Liver (tissue), 9 donors: ENCODE data around the gene RPL31. TPM values are rescaled to one million over a fixed set of nuclear protein-coding genes. Genes with fewer than 3 reads are reported as not detected.

Experiments used
- DNase-seq: peaks from one replicate; pipeline ENCODE4 v3.0.0-alpha.2; 2017; ENCODE audit warnings: low spot score
- H3K27ac ChIP-seq, 2 donors: one replicate each; pipeline ENCODE4 v1.7.0; 2013; ENCODE audit warnings: inconsistent platforms in 2 of 2, low read length in 2 of 2, control low read depth in 1 of 2, low read depth in 1 of 2, mild to moderate bottlenecking in 1 of 2
- H3K27me3 ChIP-seq, 4 donors: one replicate each; pipeline versions ENCODE4 v1.6.1 to v1.7.0; 2013; ENCODE audit warnings: low read length in 3 of 4, inconsistent platforms in 1 of 4, mild to moderate bottlenecking in 1 of 4, moderate library complexity in 1 of 4; ENCODE audit not compliant: control insufficient read depth in 4 of 4, insufficient read depth in 4 of 4
- H3K36me3 ChIP-seq, 4 donors: one replicate each; pipeline versions ENCODE4 v1.6.1 to v1.7.0; 2013; ENCODE audit warnings: low read length in 3 of 4, mild to moderate bottlenecking in 3 of 4, low read depth in 1 of 4, moderate library complexity in 1 of 4; ENCODE audit not compliant: control insufficient read depth in 4 of 4, insufficient read depth in 3 of 4
- H3K4me1 ChIP-seq, 4 donors: one replicate each; pipeline versions ENCODE4 v1.6.1 to v1.7.0; 2013; ENCODE audit warnings: low read length in 3 of 4, mild to moderate bottlenecking in 3 of 4, moderate library complexity in 1 of 4; ENCODE audit not compliant: control insufficient read depth in 4 of 4, insufficient read depth in 4 of 4
- H3K4me3 ChIP-seq, 3 donors: one replicate each; pipeline versions ENCODE4 v1.6.1 to v1.7.0; 2013; ENCODE audit warnings: low read length in 3 of 3, control low read depth in 1 of 3, low read depth in 1 of 3, mild to moderate bottlenecking in 1 of 3
- H3K9ac ChIP-seq, 2 donors: one replicate each; pipeline ENCODE4 v1.7.0; 2013; ENCODE audit warnings: low read length in 2 of 2, mild to moderate bottlenecking in 2 of 2, moderate library complexity in 2 of 2, control low read depth in 1 of 2, low read depth in 1 of 2
- H3K9me3 ChIP-seq, 4 donors: one replicate each; pipeline versions ENCODE4 v1.6.1 to v1.7.0; 2013; ENCODE audit warnings: low read length in 3 of 4; ENCODE audit not compliant: control insufficient read depth in 4 of 4
- ATF3 ChIP-seq: IDR thresholded peaks from 2 replicates; pipeline ENCODE4 v1.6.1; 2016; ENCODE audit warnings: antibody characterized with exemption
- CTCF ChIP-seq: fragments of 150-350 bp; IDR thresholded peaks from 2 replicates; pipeline ENCODE4 v1.5.1; 2017; ENCODE audit warnings: improper control_type of control experiment, low read depth, low read length; ENCODE audit not compliant: missing input control
- EGR1 ChIP-seq, 2 donors: IDR thresholded peaks; 2 replicates each; pipeline ENCODE4 v1.6.1; 2016 to 2018; ENCODE audit warnings: antibody characterized with exemption in 2 of 2, low read depth in 2 of 2
- FOXA1 ChIP-seq: IDR thresholded peaks from 2 replicates; pipeline ENCODE4 v1.6.1; 2016; ENCODE audit warnings: antibody characterized with exemption
- FOXA2 ChIP-seq: IDR thresholded peaks from 2 replicates; pipeline ENCODE4 v1.6.1; 2016; ENCODE audit warnings: antibody characterized with exemption
- GABPA ChIP-seq, 2 donors: IDR thresholded peaks in 1 of 2; conservative IDR thresholded peaks in 1 of 2; 2 replicates each; pipeline ENCODE4 v1.6.1; 2016; ENCODE audit warnings: antibody characterized with exemption in 2 of 2, mild to moderate bottlenecking in 1 of 2, moderate library complexity in 1 of 2
- HNF4A ChIP-seq, 2 donors: conservative IDR thresholded peaks; 2 replicates each; pipeline ENCODE4 v1.6.1; 2016; ENCODE audit warnings: antibody characterized with exemption in 2 of 2, mild to moderate bottlenecking in 2 of 2
- HNF4G ChIP-seq: IDR thresholded peaks from 2 replicates; pipeline ENCODE4 v1.6.1; 2016; ENCODE audit warnings: antibody characterized with exemption
- JUND ChIP-seq, 2 donors: IDR thresholded peaks; 2 replicates each; pipeline ENCODE4 v1.6.1; 2016; ENCODE audit warnings: antibody characterized with exemption in 2 of 2
- MAX ChIP-seq: IDR thresholded peaks from 2 replicates; pipeline ENCODE4 v1.6.1; 2016; ENCODE audit warnings: antibody characterized with exemption
- NR2F2 ChIP-seq: IDR thresholded peaks from 2 replicates; pipeline ENCODE4 v1.6.1; 2016; ENCODE audit warnings: antibody characterized with exemption
- RAD21 ChIP-seq, 2 donors: IDR thresholded peaks; 2 replicates each; pipeline ENCODE4 v1.6.1; 2016; ENCODE audit warnings: antibody characterized with exemption in 2 of 2, mild to moderate bottlenecking in 2 of 2
- REST ChIP-seq: IDR thresholded peaks from 2 replicates; pipeline ENCODE4 v1.6.1; 2016; ENCODE audit warnings: antibody characterized with exemption, mild to moderate bottlenecking
- RXRA ChIP-seq, 2 donors: IDR thresholded peaks; 2 replicates each; pipeline ENCODE4 v1.6.1; 2017 to 2018; ENCODE audit warnings: antibody characterized with exemption in 2 of 2, mild to moderate bottlenecking in 1 of 2
- SP1 ChIP-seq: IDR thresholded peaks from 2 replicates; pipeline ENCODE4 v1.6.1; 2018; ENCODE audit warnings: antibody characterized with exemption, mild to moderate bottlenecking
- TAF1 ChIP-seq: conservative IDR thresholded peaks from 2 replicates; pipeline ENCODE4 v1.6.1; 2016; ENCODE audit warnings: antibody characterized with exemption, mild to moderate bottlenecking
- YY1 ChIP-seq: IDR thresholded peaks from 2 replicates; pipeline ENCODE4 v1.6.1; 2016; ENCODE audit warnings: antibody characterized with exemption, mild to moderate bottlenecking
- ZBTB33 ChIP-seq: IDR thresholded peaks from 2 replicates; pipeline ENCODE4 v1.6.1; 2016; ENCODE audit warnings: antibody characterized with exemption
- WGBS: extraction: QIAGEN DNeasy Blood & Tissue Kit; methylation state at CpG from one replicate; pipeline ENCODE4 v1.1.7; 2013; 5-methylcytosine and 5-hydroxymethylcytosine counted together
- polyA plus RNA-seq, 2 donors: library from polyadenylated mRNA; stranded (reverse) in 1 of 2; unstranded in 1 of 2; fragments of 200-250 nt in 1 of 2; fragments of >200 nt in 1 of 2; fragmentation: Nextera tagmentation in 1 of 2; extraction: Ambion mirVana in 1 of 2; gene quantifications; one replicate each; pipeline versions ENCODE4 v1.2.1 to v1.2.3, GENCODE V29; 2013 to 2015
- total RNA-seq, 2 donors: library from RNA; depleted of rRNA; stranded (reverse); fragments of >200 nt; gene quantifications; one replicate each; pipeline ENCODE4 v1.2.3, GENCODE V29; 2014
- donor health status: healthy.
- donor health status: healthy.
- donor health status: healthy.
- donor health status: healthy.
- donor health status: healthy.

Gene RPL31
- total and polyA plus RNA-seq, 4 donors, result 220 to 1,995 (median 581) TPM

GRCh38 chr2:101018934-101019333 is 16.8 kb downstream of the RPL31 start:
- Histone ChIP-seq H3K4me1 (no peaks in the 10 kb centered on the region), H3K36me3 (peaks cover 3 to 34% (median 26%) of the 10 kb centered on the region in 4 donors), H3K9ac (no peak overlapping the region), H3K27ac (no peak overlapping the region), H3K27me3 (no peaks in the 10 kb centered on the region), H3K4me3 (no peak overlapping the region), H3K9me3 (no peaks in the 10 kb centered on the region)
- WGBS, result 70% methylated on average over 8 of the region's 8 CpGs
- TF ChIP-seq ATF3 (no peak), SP1 (no peak), TAF1 (no peak), EGR1 (IDR thresholded peaks at IDR 0.05; ENCODE audit: low read depth in 2 of 2) (no peak), FOXA1 (no peak), GABPA (IDR thresholded peaks at IDR 0.05 in 1 of 2, conservative IDR thresholded peaks at IDR 0.05 in 1 of 2) (no peak)
- no peak for DNase-seq

GRCh38 chr2:101022221-101022620 is 20.1 kb downstream of the RPL31 start:
- Histone ChIP-seq H3K27me3 (no peaks in the 10 kb centered on the region), H3K27ac (no peak overlapping the region), H3K9ac (no peak overlapping the region), H3K4me3 (no peak overlapping the region), H3K36me3 (peaks cover 3 to 38% (median 29%) of the 10 kb centered on the region in 4 donors), H3K9me3 (no peaks in the 10 kb centered on the region), H3K4me1 (no peaks in the 10 kb centered on the region)
- no peak for DNase-seq
- TF ChIP-seq HNF4A (conservative IDR thresholded peaks at IDR 0.05) (no peak), SP1 (no peak), FOXA2 (no peak), CTCF (no peak), NR2F2 (no peak), HNF4G (no peak), REST (no peak), TAF1 (no peak), EGR1 (IDR thresholded peaks at IDR 0.05; ENCODE audit: low read depth in 2 of 2) (no peak), RAD21 (IDR thresholded peaks at IDR 0.05) (no peak), GABPA (IDR thresholded peaks at IDR 0.05 in 1 of 2, conservative IDR thresholded peaks at IDR 0.05 in 1 of 2) (no peak), FOXA1 (no peak), ATF3 (no peak), YY1 (no peak), MAX (no peak), JUND (IDR thresholded peaks at IDR 0.05) (no peak), RXRA (IDR thresholded peaks at IDR 0.05) (no peak), ZBTB33 (no peak)
- 89% methylated on average over 16 of the region's 16 CpGs for WGBS
